ENCODE measurements around the gene GARS1. TPM values are rescaled to one million over a fixed set of nuclear protein-coding genes. Genes with fewer than 3 reads are reported as not detected.
"Not testable (repeated sequence)": the region's sequence is repeated elsewhere in the genome, so short reads cannot be mapped to it uniquely, and the experiment has no call there.

The GARS1 gene
- total RNA-seq, 1 donor from 2014 or later = 367 TPM

DNA sequence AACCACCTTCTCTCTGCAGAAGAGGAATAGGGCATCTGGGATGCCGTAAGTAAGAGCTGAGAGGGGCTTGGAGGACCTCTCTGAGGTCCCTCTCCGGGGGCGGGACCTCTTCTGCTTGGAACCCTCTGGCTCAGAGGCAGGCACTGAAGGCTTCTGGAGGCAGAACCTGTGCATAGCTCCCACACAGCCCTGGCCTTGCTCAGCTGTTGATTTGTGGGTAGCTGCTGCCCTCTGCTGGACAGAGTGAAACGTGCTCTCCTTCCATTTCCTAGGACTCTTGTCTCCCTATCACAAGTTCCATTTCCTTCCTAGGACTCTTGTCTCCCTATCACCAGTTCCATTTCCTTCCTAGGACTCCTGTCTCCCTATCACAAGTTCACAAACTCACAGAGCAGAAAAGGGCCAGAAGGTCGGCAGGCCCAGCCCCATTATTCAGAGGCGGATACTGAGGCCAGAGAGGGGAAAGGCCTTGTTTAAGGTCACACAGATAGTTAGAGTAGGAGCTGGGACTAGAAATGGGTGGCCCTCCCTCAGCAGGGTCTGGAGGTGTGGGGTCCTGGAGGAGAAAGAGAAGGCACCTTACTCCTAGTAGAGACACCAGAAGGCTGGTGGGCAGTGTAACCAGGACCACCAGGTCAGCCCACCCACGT is 30.3 kb upstream of the GARS1 start:
- FAIRE-seq (no peak), DNase-seq (ENCODE audit: low read depth) (peak; percentile 78)
- TF ChIP-seq, protein P1, sequence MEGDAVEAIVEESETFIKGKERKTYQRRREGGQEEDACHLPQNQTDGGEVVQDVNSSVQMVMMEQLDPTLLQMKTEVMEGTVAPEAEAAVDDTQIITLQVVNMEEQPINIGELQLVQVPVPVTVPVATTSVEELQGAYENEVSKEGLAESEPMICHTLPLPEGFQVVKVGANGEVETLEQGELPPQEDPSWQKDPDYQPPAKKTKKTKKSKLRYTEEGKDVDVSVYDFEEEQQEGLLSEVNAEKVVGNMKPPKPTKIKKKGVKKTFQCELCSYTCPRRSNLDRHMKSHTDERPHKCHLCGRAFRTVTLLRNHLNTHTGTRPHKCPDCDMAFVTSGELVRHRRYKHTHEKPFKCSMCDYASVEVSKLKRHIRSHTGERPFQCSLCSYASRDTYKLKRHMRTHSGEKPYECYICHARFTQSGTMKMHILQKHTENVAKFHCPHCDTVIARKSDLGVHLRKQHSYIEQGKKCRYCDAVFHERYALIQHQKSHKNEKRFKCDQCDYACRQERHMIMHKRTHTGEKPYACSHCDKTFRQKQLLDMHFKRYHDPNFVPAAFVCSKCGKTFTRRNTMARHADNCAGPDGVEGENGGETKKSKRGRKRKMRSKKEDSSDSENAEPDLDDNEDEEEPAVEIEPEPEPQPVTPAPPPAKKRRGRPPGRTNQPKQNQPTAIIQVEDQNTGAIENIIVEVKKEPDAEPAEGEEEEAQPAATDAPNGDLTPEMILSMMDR (IDR thresholded peaks at IDR 0.05; ENCODE audit: insufficient read depth, low read length, severe bottlenecking) = peak; percentile 96
- Histone ChIP-seq H3K4me3 (ENCODE audit: low read depth, low read length) (no peak overlapping the region), H3K36me3 (ENCODE audit: control insufficient read depth, insufficient read depth, low read length) (peaks cover 7% of the 10 kb centered on the region), H3K27me3 (ENCODE audit: control insufficient read depth, insufficient read depth, low read length) (no peaks in the 10 kb centered on the region)

- FAIRE-seq (no peak), DNase-seq (ENCODE audit: low read depth) (no peak)
- H3K4me3 ChIP-seq (ENCODE audit: low read depth, low read length) = no peak overlapping the region
- H3K27me3 ChIP-seq (ENCODE audit: control insufficient read depth, insufficient read depth, low read length) = no peaks in the 10 kb centered on the region
- H3K36me3 ChIP-seq (ENCODE audit: control insufficient read depth, insufficient read depth, low read length) = peaks cover 7% of the 10 kb centered on the region
- TF ChIP-seq, protein P1 (IDR thresholded peaks at IDR 0.05; ENCODE audit: insufficient read depth, low read length, severe bottlenecking) = no peak
Measured at GRCh38 chr7:30566596-30566995, 28.1 kb upstream of the GARS1 start.

DNA sequence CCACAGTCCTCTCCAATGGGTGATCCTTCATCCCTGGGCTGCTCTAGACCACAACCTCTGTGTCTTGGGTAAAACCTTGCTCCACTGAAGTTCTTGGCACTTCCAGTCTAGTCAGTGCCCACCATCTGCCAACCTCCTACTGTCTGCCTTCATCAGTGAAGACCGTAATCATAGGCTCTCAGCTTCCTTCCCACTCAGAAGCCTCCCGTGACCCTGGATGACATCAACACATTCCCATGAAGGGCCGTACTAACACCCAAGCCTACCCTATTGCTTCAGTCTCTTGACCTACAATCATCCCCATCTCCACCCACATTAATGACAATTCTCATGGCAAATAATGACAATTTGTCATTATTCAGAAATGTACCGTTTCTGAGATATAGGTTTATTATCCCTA is 27.6 kb upstream of the GARS1 start:
- H3K36me3 ChIP-seq (ENCODE audit: control insufficient read depth, insufficient read depth, low read length) = peaks cover 4% of the 10 kb centered on the region
- no peaks in the 10 kb centered on the region for H3K27me3 ChIP-seq (ENCODE audit: control insufficient read depth, insufficient read depth, low read length)
- FAIRE-seq = no peak
- no peak for DNase-seq (ENCODE audit: low read depth)
- H3K4me3 ChIP-seq (ENCODE audit: low read depth, low read length) = no peak overlapping the region
- TF ChIP-seq, protein P1 (IDR thresholded peaks at IDR 0.05; ENCODE audit: insufficient read depth, low read length, severe bottlenecking) = no peak

GRCh38 chr7:30570238-30570637 is 24.4 kb upstream of the GARS1 start:
- not testable (repeated sequence) for DNase-seq (ENCODE audit: low read depth); FAIRE-seq; H3K4me3 ChIP-seq (ENCODE audit: low read depth, low read length); H3K27me3 ChIP-seq (ENCODE audit: control insufficient read depth, insufficient read depth, low read length); H3K36me3 ChIP-seq (ENCODE audit: control insufficient read depth, insufficient read depth, low read length)

GRCh38 chr7:30572212-30572841 is 22.4 kb upstream of the GARS1 start:
- Histone ChIP-seq H3K4me3 (ENCODE audit: low read depth, low read length) (no peak overlapping the region), H3K27me3 (ENCODE audit: control insufficient read depth, insufficient read depth, low read length) (no peaks in the 10 kb centered on the region), H3K36me3 (ENCODE audit: control insufficient read depth, insufficient read depth, low read length) (peaks cover 9% of the 10 kb centered on the region)
- FAIRE-seq (no peak), DNase-seq (ENCODE audit: low read depth) (no peak)
- TF ChIP-seq, protein P1 (IDR thresholded peaks at IDR 0.05; ENCODE audit: insufficient read depth, low read length, severe bottlenecking) = no peak

GRCh38 chr7:30575910-30576309 is 18.8 kb upstream of the GARS1 start:
- H3K4me3 ChIP-seq (ENCODE audit: low read depth, low read length) = no peak overlapping the region
- H3K27me3 ChIP-seq (ENCODE audit: control insufficient read depth, insufficient read depth, low read length) = no peaks in the 10 kb centered on the region
- TF ChIP-seq, protein P1 (IDR thresholded peaks at IDR 0.05; ENCODE audit: insufficient read depth, low read length, severe bottlenecking) = no peak
- FAIRE-seq (no peak), DNase-seq (ENCODE audit: low read depth) (no peak)
- peaks cover 12% of the 10 kb centered on the region for H3K36me3 ChIP-seq (ENCODE audit: control insufficient read depth, insufficient read depth, low read length)

Data from bronchial epithelial cell (primary cell).